AG04450 (cell line): ENCODE measurements around the gene ZC3H18. TPM values are rescaled to one million over a fixed set of nuclear protein-coding genes. Genes with fewer than 3 reads are reported as not detected.

Source experiments
- CTCF ChIA-PET: fragments of 300-600, 350-600 bp; formaldehyde crosslinking; extraction: SDS; loops from one replicate; lab custom pipeline; 2022; ENCODE audit warnings: antibody characterized with exemption, inconsistent platforms; lab: Charles Lee
- POLR2A ChIA-PET: fragments of 350-600 bp; formaldehyde crosslinking; extraction: SDS; loops from one replicate; lab custom pipeline; 2021; ENCODE audit warnings: antibody characterized with exemption, inconsistent platforms; lab: Yijun Ruan, JAX
- DNase-seq: peaks from one replicate; pipeline ENCODE4 v3.0.0-alpha.2; 2011; ENCODE audit warnings: low read depth, low spot score
- H3K27ac ChIP-seq: one replicate; pipeline ENCODE4 v1.5.1; 2012; ENCODE audit warnings: low read depth, low read length, control low read depth
- H3K27me3 ChIP-seq: one replicate; pipeline ENCODE4 v1.6.0; 2012; ENCODE audit warnings: low read length; ENCODE audit not compliant: control insufficient read depth, insufficient read depth
- H3K4me3 ChIP-seq: 2 replicates; pipeline ENCODE4 v1.5.1; 2011; ENCODE audit warnings: mild to moderate bottlenecking, low read depth, low read length, control low read depth
- H3K9me3 ChIP-seq: 2 replicates; pipeline ENCODE4 v1.5.1; 2012; ENCODE audit warnings: low read length; ENCODE audit not compliant: control insufficient read depth, insufficient read depth
- polyA plus RNA-seq: library from polyadenylated mRNA; depleted of rRNA; stranded (reverse); fragments of >200 nt; gene quantifications from 2 replicates; pipeline ENCODE4 v1.2.3, GENCODE V29; 2011
- TF ChIP-seq, protein P1 (sequence below): IDR thresholded peaks from 2 replicates; pipeline ENCODE4 v1.5.1; 2011; ENCODE audit warnings: low read depth, low read length, control low read depth, inconsistent platforms

ZC3H18 gene
- polyA plus RNA-seq, 1 experiment = 10.1 TPM

DNA sequence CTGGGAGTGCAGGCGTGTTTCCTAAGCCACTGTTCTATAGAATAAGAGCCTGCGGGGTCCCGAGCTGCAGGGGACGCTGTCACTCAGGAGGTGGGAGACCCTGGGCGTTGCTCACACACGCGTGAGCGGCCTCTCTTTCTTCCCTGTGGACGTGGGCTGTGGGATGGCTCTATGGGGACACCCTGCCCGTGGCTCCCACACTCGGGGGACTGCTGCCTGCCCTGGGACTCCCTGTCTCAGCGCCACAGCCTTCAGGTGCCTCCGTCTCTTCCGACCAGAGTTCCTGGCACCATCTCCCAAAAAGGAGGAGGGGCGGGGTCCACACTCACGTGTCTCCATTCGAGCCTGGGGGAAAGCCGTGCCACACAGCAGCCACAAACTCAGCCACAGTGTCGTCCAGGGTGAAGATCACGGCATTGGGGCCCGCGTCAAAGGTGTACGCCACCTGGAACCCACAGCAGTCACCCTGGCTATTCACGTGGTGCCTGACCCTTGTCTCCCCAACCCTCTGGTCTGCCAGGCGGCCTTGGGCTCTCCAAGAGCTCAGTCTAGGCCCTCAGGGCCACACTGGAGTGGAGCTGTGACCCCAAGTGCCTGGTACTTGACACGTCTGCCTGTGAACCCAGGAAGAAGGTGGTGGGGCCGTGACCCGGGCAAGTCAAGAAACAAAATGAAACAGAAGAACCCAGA lies 84.3 kb downstream of the ZC3H18 start:
- Histone ChIP-seq H3K4me3 (no peak overlapping the region), H3K27ac (no peak overlapping the region), H3K9me3 (no peaks in the 10 kb centered on the region; the same call in 1 of the 2 replicates), H3K27me3 (no peaks in the 10 kb centered on the region)
- CTCF ChIA-PET = no interaction called here
- POLR2A ChIA-PET = no interaction called here
- no peak for DNase-seq
- TF ChIP-seq, protein P1, sequence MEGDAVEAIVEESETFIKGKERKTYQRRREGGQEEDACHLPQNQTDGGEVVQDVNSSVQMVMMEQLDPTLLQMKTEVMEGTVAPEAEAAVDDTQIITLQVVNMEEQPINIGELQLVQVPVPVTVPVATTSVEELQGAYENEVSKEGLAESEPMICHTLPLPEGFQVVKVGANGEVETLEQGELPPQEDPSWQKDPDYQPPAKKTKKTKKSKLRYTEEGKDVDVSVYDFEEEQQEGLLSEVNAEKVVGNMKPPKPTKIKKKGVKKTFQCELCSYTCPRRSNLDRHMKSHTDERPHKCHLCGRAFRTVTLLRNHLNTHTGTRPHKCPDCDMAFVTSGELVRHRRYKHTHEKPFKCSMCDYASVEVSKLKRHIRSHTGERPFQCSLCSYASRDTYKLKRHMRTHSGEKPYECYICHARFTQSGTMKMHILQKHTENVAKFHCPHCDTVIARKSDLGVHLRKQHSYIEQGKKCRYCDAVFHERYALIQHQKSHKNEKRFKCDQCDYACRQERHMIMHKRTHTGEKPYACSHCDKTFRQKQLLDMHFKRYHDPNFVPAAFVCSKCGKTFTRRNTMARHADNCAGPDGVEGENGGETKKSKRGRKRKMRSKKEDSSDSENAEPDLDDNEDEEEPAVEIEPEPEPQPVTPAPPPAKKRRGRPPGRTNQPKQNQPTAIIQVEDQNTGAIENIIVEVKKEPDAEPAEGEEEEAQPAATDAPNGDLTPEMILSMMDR = no peak

DNA sequence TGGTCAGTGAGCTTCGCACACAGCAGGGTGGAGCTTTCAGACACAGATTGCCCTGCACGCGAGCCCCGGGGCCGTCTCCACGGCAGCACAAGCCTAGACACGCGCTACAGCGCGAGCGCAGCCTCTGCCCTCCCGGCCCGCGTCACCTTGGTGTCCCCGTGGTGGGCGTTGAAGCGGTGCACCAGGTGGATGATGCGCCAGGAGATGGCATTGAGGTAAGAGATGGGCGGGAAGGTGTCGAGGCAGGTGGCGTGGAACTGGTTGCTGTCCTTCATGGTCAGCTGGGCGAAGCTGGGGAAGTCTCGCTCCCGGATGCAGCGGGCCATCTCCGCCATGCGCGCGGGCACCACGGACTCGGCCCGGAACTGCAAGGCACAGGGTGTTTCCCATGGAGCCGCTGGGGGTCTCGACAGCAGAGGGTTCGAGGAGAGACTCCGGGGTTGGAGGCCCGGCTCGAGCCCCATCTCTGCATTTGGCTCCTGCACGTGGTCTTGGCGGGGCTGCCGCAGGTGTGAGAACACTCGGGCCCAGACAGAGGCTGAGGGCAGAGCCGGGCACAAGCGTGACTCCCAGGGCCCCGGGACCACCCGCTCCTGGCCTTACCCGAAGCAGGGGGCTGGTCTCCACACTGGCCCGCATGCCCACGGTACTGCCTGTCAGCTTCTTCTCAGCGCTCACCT lies 85.0 kb downstream of the ZC3H18 start:
- H3K9me3 ChIP-seq = no peaks in the 10 kb centered on the region; the same call in 1 of the 2 replicates
- no peak overlapping the region for H3K27ac ChIP-seq
- DNase-seq = no peak
- ChIA-PET POLR2A (no interaction called here), CTCF (no interaction called here)
- TF ChIP-seq, protein P1 = no peak
- no peaks in the 10 kb centered on the region for H3K27me3 ChIP-seq
- H3K4me3 ChIP-seq = no peak overlapping the region

DNA sequence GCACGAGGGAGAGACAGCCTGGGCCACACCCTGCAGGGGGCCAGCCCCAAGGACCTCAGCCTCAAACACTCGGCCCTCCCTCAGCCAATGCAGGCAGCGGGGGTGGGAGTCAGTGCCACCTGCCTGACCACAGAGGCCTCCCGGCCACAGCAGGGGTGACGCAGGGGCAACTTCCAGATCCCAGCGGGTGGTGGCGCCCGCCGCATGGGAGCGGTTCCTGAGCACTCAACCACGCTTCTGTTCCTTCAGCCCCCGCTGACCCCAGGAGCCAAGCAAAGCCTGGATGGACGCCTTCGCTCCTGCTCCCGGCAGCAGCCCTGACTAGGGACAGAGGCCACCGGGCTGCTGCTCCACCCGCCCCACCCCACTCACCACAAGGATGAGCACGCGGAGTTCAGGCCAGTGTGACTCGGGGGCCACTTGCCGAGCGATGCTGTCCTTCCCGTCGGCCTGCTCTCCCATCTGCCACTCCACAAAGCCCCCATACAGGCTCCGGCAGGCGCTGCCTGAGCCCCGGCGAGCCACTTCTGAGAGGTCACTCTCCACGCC lies 85.6 kb downstream of the ZC3H18 start:
- ChIA-PET POLR2A (no interaction called here), CTCF (no interaction called here)
- Histone ChIP-seq H3K27ac (no peak overlapping the region), H3K27me3 (no peaks in the 10 kb centered on the region), H3K9me3 (no peaks in the 10 kb centered on the region; the same call in 1 of the 2 replicates), H3K4me3 (no peak overlapping the region)
- TF ChIP-seq, protein P1 = no peak
- no peak for DNase-seq

DNA sequence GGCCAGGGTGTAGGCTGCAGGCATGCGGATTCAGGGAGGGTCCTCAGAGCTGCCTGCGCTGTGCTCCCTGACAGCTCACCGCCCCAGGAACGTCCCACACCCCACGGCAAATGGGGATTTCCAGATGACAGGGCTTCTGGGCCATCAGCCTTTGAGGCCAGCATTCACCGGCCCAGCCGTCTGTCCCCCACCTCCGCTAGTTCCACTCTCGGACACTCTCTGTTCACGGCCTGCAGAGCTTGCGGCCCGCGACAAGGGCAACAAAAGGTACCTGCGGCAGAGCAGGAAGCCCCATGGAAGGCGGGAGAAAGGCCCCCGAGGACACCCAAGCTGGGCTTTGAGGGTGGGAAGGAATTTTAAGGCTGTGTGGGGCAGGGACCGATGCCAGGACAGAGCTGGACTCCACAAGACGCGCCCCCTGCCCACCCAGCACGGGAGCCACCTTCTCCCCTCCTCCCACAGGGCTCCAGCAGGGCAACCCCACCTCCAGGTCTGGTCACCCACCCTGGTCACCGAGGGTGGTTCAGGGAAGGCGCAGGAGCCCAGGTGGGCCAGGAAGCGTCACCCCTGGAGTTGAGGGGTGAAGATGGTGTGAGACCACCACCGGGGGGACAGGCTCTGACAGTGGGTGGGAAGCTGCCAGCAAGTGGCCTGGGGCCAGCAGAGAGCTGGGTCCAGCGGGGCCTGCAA lies 86.2 kb downstream of the ZC3H18 start:
- Histone ChIP-seq H3K9me3 (no peaks in the 10 kb centered on the region; the same call in 1 of the 2 replicates), H3K27me3 (no peaks in the 10 kb centered on the region), H3K4me3 (no peak overlapping the region), H3K27ac (no peak overlapping the region)
- CTCF ChIA-PET = no interaction called here
- TF ChIP-seq, protein P1 = no peak
- POLR2A ChIA-PET = no interaction called here
- no peak for DNase-seq

DNA sequence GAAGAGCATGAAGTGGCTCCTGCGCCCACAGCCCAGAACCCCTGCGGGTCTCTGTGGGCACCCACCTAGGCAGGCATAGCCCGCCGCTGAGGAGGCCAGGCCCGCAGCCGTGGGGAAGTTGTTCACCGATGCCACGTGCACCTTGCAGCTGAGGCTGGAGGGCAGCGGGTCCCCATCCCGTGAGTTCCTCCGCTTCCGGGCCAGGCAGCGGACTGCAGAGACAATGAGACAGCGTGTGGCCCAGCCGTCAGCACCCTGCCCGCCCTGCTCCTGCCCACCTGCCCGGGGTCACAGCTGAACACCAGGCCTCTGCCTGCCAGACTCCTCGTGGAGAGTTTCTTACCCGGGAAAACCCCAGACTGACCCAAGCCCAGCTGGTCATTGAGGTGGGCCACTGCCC lies 87.2 kb downstream of the ZC3H18 start:
- no peak for DNase-seq
- TF ChIP-seq, protein P1 = no peak
- no peaks in the 10 kb centered on the region; the same call in 1 of the 2 replicates for H3K9me3 ChIP-seq
- no peak overlapping the region for H3K27ac ChIP-seq
- ChIA-PET POLR2A (no interaction called here), CTCF (no interaction called here)
- no peak overlapping the region for H3K4me3 ChIP-seq
- no peaks in the 10 kb centered on the region for H3K27me3 ChIP-seq
